Osteoblast (primary cell): ENCODE results near the gene RIOK3. TPM values are rescaled to one million over a fixed set of nuclear protein-coding genes. Genes with fewer than 3 reads are reported as not detected.

Experiments used
- DNase-seq: peaks from one replicate; pipeline ENCODE4 v3.0.0; 2011; ENCODE audit warnings: low spot score, mixed read lengths; ENCODE audit not compliant: insufficient read length; ENCODE audit errors: missing footprints
- H2AFZ ChIP-seq: 2 replicates; pipeline ENCODE4 v1.6.0; 2011; ENCODE audit warnings: mild to moderate bottlenecking, low read length
- H3K27ac ChIP-seq: 2 replicates; pipeline ENCODE4 v1.5.1; 2011; ENCODE audit warnings: mild to moderate bottlenecking, low read depth, low read length, moderate library complexity
- H3K27me3 ChIP-seq: 2 replicates; pipeline ENCODE4 v1.6.0; 2012; ENCODE audit warnings: mild to moderate bottlenecking, control low read depth, inconsistent platforms, low read length, moderate library complexity; ENCODE audit not compliant: insufficient read depth
- H3K36me3 ChIP-seq: 2 replicates; pipeline ENCODE4 v1.5.1; 2011; ENCODE audit warnings: mild to moderate bottlenecking, low read length, control low read depth, moderate library complexity; ENCODE audit not compliant: insufficient read depth
- H3K4me1 ChIP-seq: 2 replicates; pipeline ENCODE4 v1.5.1; 2011; ENCODE audit warnings: mild to moderate bottlenecking, low read length, control low read depth, moderate library complexity; ENCODE audit not compliant: insufficient read depth
- H3K4me2 ChIP-seq: 2 replicates; pipeline ENCODE4 v1.6.0; 2011; ENCODE audit warnings: mild to moderate bottlenecking, low read length; ENCODE audit not compliant: insufficient read depth
- H3K4me3 ChIP-seq: fragments of 200-600 bp; sonication (generic); 3 replicates; pipeline ENCODE4 v1.5.1; 2012; ENCODE audit warnings: mild to moderate bottlenecking, low read length, inconsistent platforms; ENCODE audit not compliant: insufficient read depth
- H3K79me2 ChIP-seq: 2 replicates; pipeline ENCODE4 v1.6.0; 2012; ENCODE audit warnings: mild to moderate bottlenecking, low read length, control low read depth, inconsistent platforms; ENCODE audit not compliant: insufficient read depth
- H3K9me3 ChIP-seq: 2 replicates; pipeline ENCODE4 v1.5.1; 2011; ENCODE audit warnings: low read depth, low read length, control low read depth
- H4K20me1 ChIP-seq: 2 replicates; pipeline ENCODE4 v1.6.0; 2012; ENCODE audit warnings: mild to moderate bottlenecking, low read length, control low read depth; ENCODE audit not compliant: insufficient read depth
- CTCF ChIP-seq: IDR thresholded peaks from 2 replicates; pipeline ENCODE4 v1.5.1; 2011; ENCODE audit warnings: mild to moderate bottlenecking, low read depth, low read length, moderate library complexity; ENCODE audit errors: extremely low read depth
- total RNA-seq: library from RNA; depleted of rRNA; stranded (reverse); fragments of >200 nt; gene quantifications from 2 replicates; pipeline ENCODE4 v1.2.3, GENCODE V29; 2012

The RIOK3 gene
- total RNA-seq, 1 donor: 110 TPM

GRCh38 chr18:23479829-23480505, 26.9 kb downstream of the RIOK3 start:
- TF ChIP-seq CTCF: no peak
- H4K20me1 ChIP-seq: peaks cover 3% of the 10 kb centered on the region

GRCh38 chr18:23484561-23485182, 31.6 kb downstream of the RIOK3 start:
- Histone ChIP-seq H3K4me2 (no peak overlapping the region), H3K4me1 (peaks cover 9% of the 10 kb centered on the region), H3K27ac (no peak overlapping the region), H3K27me3 (no peaks in the 10 kb centered on the region), H3K4me3 (no peak overlapping the region), H2AFZ (no peak overlapping the region), H3K79me2 (no peaks in the 10 kb centered on the region), H3K36me3 (peaks cover 31% of the 10 kb centered on the region), H4K20me1 (no peaks in the 10 kb centered on the region), H3K9me3 (no peaks in the 10 kb centered on the region)
- no peak for DNase-seq
- TF ChIP-seq CTCF: no peak

More at GRCh38 chr18:23479829-23480505, 26.9 kb downstream of the RIOK3 start:
- no peak overlapping the region for H3K4me3 ChIP-seq
- no peak overlapping the region for H3K27ac ChIP-seq
- no peaks in the 10 kb centered on the region for H3K9me3 ChIP-seq
- peaks cover 71% of the 10 kb centered on the region for H3K36me3 ChIP-seq
- no peaks in the 10 kb centered on the region for H3K4me1 ChIP-seq
- H2AFZ ChIP-seq: no peak overlapping the region
- H3K79me2 ChIP-seq: no peaks in the 10 kb centered on the region
- no peak for DNase-seq
- H3K4me2 ChIP-seq: no peak overlapping the region
- no peaks in the 10 kb centered on the region for H3K27me3 ChIP-seq

- Histone ChIP-seq H3K79me2 (no peaks in the 10 kb centered on the region), H3K4me3 (no peak overlapping the region), H3K27ac (no peak overlapping the region), H3K27me3 (no peaks in the 10 kb centered on the region), H4K20me1 (no peaks in the 10 kb centered on the region), H2AFZ (no peak overlapping the region), H3K36me3 (peaks cover 24% of the 10 kb centered on the region), H3K9me3 (no peaks in the 10 kb centered on the region), H3K4me2 (no peak overlapping the region), H3K4me1 (peaks cover 9% of the 10 kb centered on the region)
- no peak for TF ChIP-seq CTCF
- no peak for DNase-seq
These were observed 32.3 kb downstream of the RIOK3 start for GRCh38 chr18:23485386-23485785.
